ENCODE results near the gene TFF1.

TFF1 gene

GRCh38 chr21:42343963-42344510 is 22.3 kb downstream of the TFF1 start:
- no peak for DNase-seq (ENCODE audit: low read depth in 2 of 2)

GRCh38 chr21:42343556-42343955 is 22.8 kb downstream of the TFF1 start:
- DNase-seq (ENCODE audit: low read depth in 2 of 2) = no peak

GRCh38 chr21:42343101-42343500 is 23.2 kb downstream of the TFF1 start:
- no peak for DNase-seq (ENCODE audit: low read depth in 2 of 2)

- DNase-seq (ENCODE audit: low read depth in 2 of 2) = no peak
These were observed 24.4 kb downstream of the TFF1 start for GRCh38 chr21:42341776-42342542.

- no peak for DNase-seq (ENCODE audit: low read depth in 2 of 2)
These were observed 25.9 kb downstream of the TFF1 start for GRCh38 chr21:42340187-42341050.

- no peak for DNase-seq (ENCODE audit: low read depth in 2 of 2)
These were observed 27.3 kb downstream of the TFF1 start for GRCh38 chr21:42338729-42339715.

- peak; percentile 46 to 68 for DNase-seq (ENCODE audit: low read depth in 2 of 2)
These were observed 28.3 kb downstream of the TFF1 start for GRCh38 chr21:42337830-42338728.

GRCh38 chr21:42337276-42337675 is 29.1 kb downstream of the TFF1 start:
- DNase-seq (ENCODE audit: low read depth in 2 of 2) = no peak

- no peak for DNase-seq (ENCODE audit: low read depth in 2 of 2)
These were observed 30.3 kb downstream of the TFF1 start for GRCh38 chr21:42336054-42336453.

- DNase-seq (ENCODE audit: low read depth in 2 of 2) = no peak
These were observed 33.6 kb downstream of the TFF1 start for GRCh38 chr21:42332557-42333317.

GRCh38 chr21:42331660-42332059 is 34.7 kb downstream of the TFF1 start:
- DNase-seq (ENCODE audit: low read depth in 2 of 2) = no peak

- no peak for DNase-seq (ENCODE audit: low read depth in 2 of 2)
These were observed 35.7 kb downstream of the TFF1 start for GRCh38 chr21:42330380-42331371.

- no peak for DNase-seq (ENCODE audit: low read depth in 2 of 2)
These were observed 41.4 kb downstream of the TFF1 start for GRCh38 chr21:42324896-42325295.

GRCh38 chr21:42321845-42322244 is 44.5 kb downstream of the TFF1 start:
- DNase-seq (ENCODE audit: low read depth in 2 of 2) = no peak

- no peak for DNase-seq (ENCODE audit: low read depth in 2 of 2)
These were observed 45.1 kb downstream of the TFF1 start for GRCh38 chr21:42321231-42321630.

- no peak for DNase-seq (ENCODE audit: low read depth in 2 of 2)
These were observed 45.5 kb downstream of the TFF1 start for GRCh38 chr21:42320791-42321190.

- DNase-seq (ENCODE audit: low read depth in 2 of 2) = no peak
These were observed 46.3 kb downstream of the TFF1 start for GRCh38 chr21:42319851-42320572.

- no peak for DNase-seq (ENCODE audit: low read depth in 2 of 2)
These were observed 47.0 kb downstream of the TFF1 start for GRCh38 chr21:42319376-42319775.
